Transverse colon (tissue), 4 donors: ENCODE results near the gene PTPRG. TPM values are rescaled to one million over a fixed set of nuclear protein-coding genes. Genes with fewer than 3 reads are reported as not detected.

ENCODE experiments used
- DNase-seq: peaks from one replicate; pipeline ENCODE4 v3.0.0-alpha.2; 2019
- H3K27ac ChIP-seq, 4 donors: fragments of 200-600 bp; sonication (generic); 2 replicates each; pipeline ENCODE4 v1.5.1; 2016 to 2018; ENCODE audit warnings: inconsistent platforms in 4 of 4
- H3K27me3 ChIP-seq: fragments of 200-600 bp; sonication (generic); 2 replicates; pipeline ENCODE4 v1.5.1; 2017; ENCODE audit warnings: inconsistent platforms
- H3K36me3 ChIP-seq, 4 donors: fragments of 200-600 bp; sonication (generic); 2 replicates each; pipeline ENCODE4 v1.5.1; 2017 to 2019; ENCODE audit warnings: inconsistent platforms in 4 of 4
- H3K4me1 ChIP-seq, 4 donors: fragments of 200-600 bp; sonication (generic); 2 replicates each; pipeline ENCODE4 v1.5.1; 2017 to 2020; ENCODE audit warnings: inconsistent platforms in 4 of 4
- H3K4me3 ChIP-seq, 4 donors: fragments of 200-600 bp; sonication (generic); 1 replicate in 1 of 4; 2 replicates in 3 of 4; pipeline versions ENCODE4 v1.5.1 to v1.6.1; 2017 to 2019; ENCODE audit warnings: inconsistent platforms in 4 of 4
- H3K9me3 ChIP-seq, 2 donors: fragments of 200-600 bp; sonication (generic); 2 replicates each; pipeline ENCODE4 v1.5.1; 2017 to 2019; ENCODE audit warnings: inconsistent platforms in 2 of 2
- EP300 ChIP-seq: sonication (generic); formaldehyde crosslinking; IDR thresholded peaks from one replicate; pipeline ENCODE4 v1.6.1; 2017; ENCODE audit warnings: antibody characterized with exemption, low read depth
- POLR2A ChIP-seq: fragments of 450-650 bp; IDR thresholded peaks from one replicate; pipeline ENCODE4 v1.6.1; 2016; ENCODE audit warnings: antibody characterized with exemption, mild to moderate bottlenecking, moderate library complexity
- POLR2AphosphoS5 ChIP-seq, 3 donors: sonication (generic); formaldehyde crosslinking; IDR thresholded peaks; one replicate each; pipeline ENCODE4 v1.6.1; 2016; ENCODE audit warnings: antibody characterized with exemption in 3 of 3
- WGBS, 2 donors: methylation state at CpG; one replicate each; pipeline ENCODE4 v1.1.5; 2018; ENCODE audit warnings: low coverage in 1 of 2; 5-methylcytosine and 5-hydroxymethylcytosine counted together
- in situ Hi-C, 4 donors: fragments of 200-750 bp; cut with MboI; loops; one replicate each; pipeline versions ENCODE4 v1.15.0 to v1.15.1; 2017; ENCODE audit warnings: low sequenced_read_pairs in 3 of 4, low pct_ligation_motif_present in 1 of 4, low pct_unique_long_range_greater_than_20kb in 1 of 4
- intact Hi-C: fragments of 100-400 bp; cut with DNase I; formaldehyde crosslinking; loops from one replicate; pipeline ENCODE4 v1.15.1; 2023; ENCODE audit warnings: low total_unique reads
- total RNA-seq, 4 donors: library from RNA; depleted of rRNA; stranded (reverse); fragments of >200 nt; gene quantifications; one replicate each; pipeline ENCODE4 v1.1.0, GENCODE V29; 2016
- TF ChIP-seq, protein P1 (sequence below), 5 experiments: fragments of 200-600 bp in 3 of 5; fragments of 450-650 bp in 2 of 5; sonication (generic) in 3 of 5; IDR thresholded peaks; 1 replicate in 2 of 5; 2 replicates in 3 of 5; pipeline ENCODE4 v1.5.1; 2016 to 2017; ENCODE audit warnings: antibody characterized with exemption in 5 of 5, inconsistent platforms in 3 of 5, mild to moderate bottlenecking in 2 of 5, moderate library complexity in 1 of 5

Gene PTPRG
- total RNA-seq, 4 donors from 2014 or later = 29.2 to 83.4 (median 41.6) TPM

DNA sequence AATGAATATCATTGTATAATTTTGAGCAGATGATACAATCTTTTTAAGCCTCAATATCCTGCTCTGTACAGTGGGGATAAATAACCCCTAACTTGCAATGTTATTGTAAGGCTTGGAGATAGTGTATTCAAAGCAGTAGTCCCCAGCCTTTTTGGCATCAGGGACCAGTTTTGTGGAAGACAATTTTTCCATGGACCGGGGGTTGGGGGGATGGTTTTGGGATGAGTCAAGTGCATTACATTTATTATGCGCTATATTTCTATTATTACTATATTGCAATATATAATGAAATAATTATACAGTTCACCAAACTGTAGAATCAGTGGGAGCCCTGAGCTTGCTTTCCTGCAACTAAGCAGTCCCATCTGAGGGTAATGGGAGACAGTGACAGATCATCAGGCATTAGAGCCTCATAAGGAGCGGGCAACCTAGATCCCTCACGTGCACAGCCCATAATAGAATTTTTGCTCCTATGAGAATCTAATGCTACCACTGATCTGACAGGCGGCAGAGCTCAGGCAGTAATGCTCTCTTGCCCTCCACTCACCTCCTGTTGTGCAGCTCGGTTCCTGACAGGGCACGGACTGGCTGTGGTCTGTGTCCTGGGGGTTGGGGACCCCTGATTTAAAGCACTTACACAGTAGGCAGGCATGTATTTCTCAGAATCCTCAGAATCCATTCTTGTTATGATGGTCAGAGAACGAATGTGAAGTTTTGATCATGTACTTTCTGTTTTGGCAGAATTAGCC is 102.2 kb downstream of the PTPRG start:
- 89% methylated on average over 8 of the region's 8 CpGs; no CpG with 5 or more reads in 1 of the 2 donors for WGBS, 2 donors
- no peak overlapping the region for H3K4me3 ChIP-seq
- no peak for DNase-seq
- no peaks in the 10 kb centered on the region for H3K36me3 ChIP-seq
- no peaks in the 10 kb centered on the region for H3K9me3 ChIP-seq
- peaks cover 7 to 47% (median 14%) of the 10 kb centered on the region in 4 donors for H3K4me1 ChIP-seq
- H3K27me3 ChIP-seq = no peaks in the 10 kb centered on the region
- in situ Hi-C loops (no loop called here), intact Hi-C loops (loop anchor here (10.0 kb wide), 1 partner anchor 341 kb away; no protein-coding TSS in a partner anchor)
- TF ChIP-seq POLR2AphosphoS5 (IDR thresholded peaks at IDR 0.05) (no peak), EP300 (no peak), POLR2A (no peak)
- TF ChIP-seq, protein P1, sequence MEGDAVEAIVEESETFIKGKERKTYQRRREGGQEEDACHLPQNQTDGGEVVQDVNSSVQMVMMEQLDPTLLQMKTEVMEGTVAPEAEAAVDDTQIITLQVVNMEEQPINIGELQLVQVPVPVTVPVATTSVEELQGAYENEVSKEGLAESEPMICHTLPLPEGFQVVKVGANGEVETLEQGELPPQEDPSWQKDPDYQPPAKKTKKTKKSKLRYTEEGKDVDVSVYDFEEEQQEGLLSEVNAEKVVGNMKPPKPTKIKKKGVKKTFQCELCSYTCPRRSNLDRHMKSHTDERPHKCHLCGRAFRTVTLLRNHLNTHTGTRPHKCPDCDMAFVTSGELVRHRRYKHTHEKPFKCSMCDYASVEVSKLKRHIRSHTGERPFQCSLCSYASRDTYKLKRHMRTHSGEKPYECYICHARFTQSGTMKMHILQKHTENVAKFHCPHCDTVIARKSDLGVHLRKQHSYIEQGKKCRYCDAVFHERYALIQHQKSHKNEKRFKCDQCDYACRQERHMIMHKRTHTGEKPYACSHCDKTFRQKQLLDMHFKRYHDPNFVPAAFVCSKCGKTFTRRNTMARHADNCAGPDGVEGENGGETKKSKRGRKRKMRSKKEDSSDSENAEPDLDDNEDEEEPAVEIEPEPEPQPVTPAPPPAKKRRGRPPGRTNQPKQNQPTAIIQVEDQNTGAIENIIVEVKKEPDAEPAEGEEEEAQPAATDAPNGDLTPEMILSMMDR (IDR thresholded peaks at IDR 0.05) = no peak
- H3K27ac ChIP-seq = no peak overlapping the region

DNA sequence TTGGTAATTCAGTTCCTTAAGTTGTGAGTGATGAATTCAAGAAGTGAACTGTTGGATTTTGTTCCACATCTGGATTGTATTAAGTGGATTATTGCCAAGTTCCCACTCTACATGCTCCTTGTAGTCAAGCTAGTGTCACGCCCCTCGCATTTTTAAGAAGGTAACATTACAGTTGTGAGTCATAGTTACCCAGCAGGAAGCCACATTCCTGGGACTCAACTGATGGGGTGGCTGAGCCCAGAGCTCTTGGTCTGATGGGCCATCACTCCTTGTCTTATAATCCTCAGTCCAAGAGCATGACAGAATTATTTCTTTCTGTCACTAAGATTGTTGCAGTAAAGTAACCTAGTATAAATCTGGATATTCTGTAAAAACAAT is 102.7 kb downstream of the PTPRG start:
- DNase-seq = no peak
- Histone ChIP-seq H3K9me3 (no peaks in the 10 kb centered on the region), H3K4me1 (peaks cover 7 to 47% (median 14%) of the 10 kb centered on the region in 4 donors), H3K27ac (no peak overlapping the region), H3K27me3 (no peaks in the 10 kb centered on the region), H3K36me3 (no peaks in the 10 kb centered on the region), H3K4me3 (no peak overlapping the region)
- TF ChIP-seq, protein P1 (IDR thresholded peaks at IDR 0.05) = no peak
- TF ChIP-seq EP300 = no peak
- no peak for TF ChIP-seq POLR2A
- no peak for TF ChIP-seq POLR2AphosphoS5 (IDR thresholded peaks at IDR 0.05)
- in situ Hi-C loops (no loop called here), intact Hi-C loops (loop anchor here (10.0 kb wide), 1 partner anchor 341 kb away; no protein-coding TSS in a partner anchor)
- WGBS, 2 donors = 66% methylated on average over 2 of the region's 2 CpGs; no CpG with 5 or more reads in 1 of the 2 donors

GRCh38 chr3:61665121-61665520 is 103.8 kb downstream of the PTPRG start:
- Histone ChIP-seq H3K4me1 (peaks cover 11 to 53% (median 17%) of the 10 kb centered on the region in 4 donors), H3K4me3 (no peak overlapping the region), H3K9me3 (no peaks in the 10 kb centered on the region), H3K27me3 (no peaks in the 10 kb centered on the region), H3K27ac (peak overlapping the region; percentile 19 to 52 (median 42)), H3K36me3 (no peaks in the 10 kb centered on the region)
- in situ Hi-C loops = no loop called here
- intact Hi-C loops = loop anchor here (10.0 kb wide), 1 partner anchor 340 kb away; no protein-coding TSS in a partner anchor
- no peak for DNase-seq
- WGBS, 2 donors = 46 to 53% methylated on average over 3 of the region's 3 CpGs
- TF ChIP-seq POLR2AphosphoS5 (IDR thresholded peaks at IDR 0.05) (no peak), POLR2A (no peak), EP300 (no peak)
- TF ChIP-seq, protein P1 (IDR thresholded peaks at IDR 0.05) = no peak

DNA sequence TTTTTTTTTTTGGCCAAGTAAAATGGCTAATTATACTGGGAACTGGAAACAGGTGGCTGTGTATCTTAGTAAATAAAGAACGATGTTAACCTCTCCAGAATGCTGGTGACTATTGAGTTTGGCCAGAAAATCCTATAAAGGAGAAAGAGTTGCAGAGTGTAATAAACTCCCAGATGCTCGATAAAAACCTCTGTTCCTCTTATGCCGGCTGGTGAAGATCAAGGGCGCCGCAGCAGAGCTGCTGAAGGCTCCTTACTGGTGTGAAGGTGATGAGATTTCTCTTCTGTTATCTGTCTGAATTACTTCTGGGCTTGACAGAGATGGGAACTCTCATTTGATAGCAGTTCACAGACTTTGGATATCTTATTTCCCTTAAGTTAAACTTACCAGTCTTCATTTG is 104.6 kb downstream of the PTPRG start:
- Histone ChIP-seq H3K27me3 (no peaks in the 10 kb centered on the region), H3K36me3 (no peaks in the 10 kb centered on the region), H3K4me3 (no peak overlapping the region), H3K4me1 (peaks cover 11 to 53% (median 17%) of the 10 kb centered on the region in 4 donors), H3K27ac (peak overlapping the region in 1 of 4 donors; percentile 1), H3K9me3 (no peaks in the 10 kb centered on the region)
- WGBS, 2 donors = 26 to 42% methylated on average over 5 of the region's 5 CpGs
- intact Hi-C loops (loop anchor here (10.0 kb wide), 1 partner anchor 339 kb away; no protein-coding TSS in a partner anchor), in situ Hi-C loops (no loop called here)
- peak; percentile 20 for DNase-seq
- TF ChIP-seq EP300 (no peak), POLR2AphosphoS5 (IDR thresholded peaks at IDR 0.05) (no peak), POLR2A (no peak)
- TF ChIP-seq, protein P1 (IDR thresholded peaks at IDR 0.05) = no peak
